Stimulated activated CD4-positive, alpha-beta T cell treated with anti-CD3 and anti-CD28 coated beads, Interleukin-12 subunit alpha, Interleukin-12 subunit beta, amount 100 ng/mL, for 4 hours (primary cell): ENCODE results near the gene LY6G6F.

Source experiments
- DNase-seq: peaks from one replicate; pipeline ENCODE4 v3.0.0-alpha.2; 2020

LY6G6F gene

GRCh38 chr6:31706599-31706998 is at the start of gene LY6G6F:
Gene LY6G6F, plus strand, starts transcription at chr6:31706866. Its CDS starts 41 bp downstream, at chr6:31706907.
- no peak for DNase-seq

GRCh38 chr6:31657406-31658157 is 49.1 kb upstream of the LY6G6F start:
- DNase-seq: no peak

- DNase-seq: no peak
These were observed 48.4 kb upstream of the LY6G6F start for GRCh38 chr6:31658158-31658688.

GRCh38 chr6:31658983-31659648 is 47.5 kb upstream of the LY6G6F start:
- DNase-seq: no peak

- DNase-seq: no peak
These were observed 46.9 kb upstream of the LY6G6F start for GRCh38 chr6:31659649-31660380.

- DNase-seq: peak; percentile 73
These were observed 46.0 kb upstream of the LY6G6F start, which contains the start of gene C6orf47 for GRCh38 chr6:31660381-31661261. Gene C6orf47, minus strand, starts transcription at chr6:31660778. Its CDS starts 831 bp downstream, at chr6:31659947.

- no peak for DNase-seq
These were observed 45.2 kb upstream of the LY6G6F start for GRCh38 chr6:31661262-31662123.

- DNase-seq: no peak
These were observed 44.4 kb upstream of the LY6G6F start for GRCh38 chr6:31662124-31662723.

- no peak for DNase-seq
These were observed 43.3 kb upstream of the LY6G6F start for GRCh38 chr6:31663126-31663960.

- no peak for DNase-seq
These were observed 42.5 kb upstream of the LY6G6F start for GRCh38 chr6:31663961-31664789.

GRCh38 chr6:31664790-31665500 is 41.7 kb upstream of the LY6G6F start, which contains the start of gene GPANK1:
Gene GPANK1, minus strand, starts transcription at chr6:31664997. Its CDS starts 519 bp downstream, at chr6:31664478.
- peak; percentile 82 for DNase-seq

- DNase-seq: peak; percentile 95
These were observed 40.9 kb upstream of the LY6G6F start, which contains the start of gene CSNK2B for GRCh38 chr6:31665501-31666336. Gene CSNK2B, plus strand, starts transcription at chr6:31666080. Its CDS starts 752 bp downstream, at chr6:31666832.

- no peak for DNase-seq
These were observed 40.2 kb upstream of the LY6G6F start for GRCh38 chr6:31666337-31666965.

GRCh38 chr6:31669676-31670075 is 37.0 kb upstream of the LY6G6F start, which contains the start of gene LY6G5B:
Gene LY6G5B, plus strand, starts transcription at chr6:31669976. Its CDS starts 975 bp downstream, at chr6:31670951.
- no peak for DNase-seq

- DNase-seq: no peak
These were observed 30.3 kb upstream of the LY6G6F start for GRCh38 chr6:31676322-31676903.

- DNase-seq: no peak
These were observed 29.8 kb upstream of the LY6G6F start for GRCh38 chr6:31676904-31677303.
